Esophagus muscularis mucosa (tissue), 4 donors: ENCODE measurements around the gene SPRED1.

Experiments used
- EP300 ChIP-seq: sonication (generic); formaldehyde crosslinking; IDR thresholded peaks from one replicate; pipeline ENCODE4 v1.6.1; 2017; ENCODE audit warnings: antibody characterized with exemption
- POLR2A ChIP-seq: fragments of 450-650 bp; IDR thresholded peaks from one replicate; pipeline ENCODE4 v1.6.1; 2017; ENCODE audit warnings: antibody characterized with exemption, moderate library complexity, mild to moderate bottlenecking, low read depth
- TF ChIP-seq, protein P1 (sequence below), 3 experiments: fragments of 200-600 bp in 2 of 3; fragments of 450-650 bp in 1 of 3; sonication (generic) in 2 of 3; IDR thresholded peaks; one replicate each; pipeline ENCODE4 v1.5.1; 2017 to 2019; ENCODE audit warnings: antibody characterized with exemption in 3 of 3, mild to moderate bottlenecking in 2 of 3, moderate library complexity in 1 of 3

DNA sequence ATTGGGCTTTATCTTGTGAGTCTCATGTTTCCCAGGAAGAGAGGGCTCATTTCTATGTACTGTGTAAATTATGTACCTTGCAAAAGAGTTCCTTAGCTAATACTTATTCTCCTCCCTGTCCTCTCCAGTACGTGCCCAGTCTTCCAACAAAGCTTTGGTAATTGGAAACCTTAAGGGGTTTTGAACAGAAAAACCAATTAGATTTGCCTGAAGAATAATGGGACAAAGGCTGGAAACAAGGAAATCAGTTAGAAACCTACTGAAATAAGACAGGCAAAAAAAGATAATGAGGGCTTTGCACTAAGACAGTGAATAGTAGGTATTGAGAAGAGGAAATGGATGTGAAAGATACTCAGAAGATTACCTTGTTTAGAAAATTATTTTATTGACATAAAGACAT lies 82.5 kb downstream of the SPRED1 start:
- no peak for TF ChIP-seq POLR2A
- TF ChIP-seq, protein P1, sequence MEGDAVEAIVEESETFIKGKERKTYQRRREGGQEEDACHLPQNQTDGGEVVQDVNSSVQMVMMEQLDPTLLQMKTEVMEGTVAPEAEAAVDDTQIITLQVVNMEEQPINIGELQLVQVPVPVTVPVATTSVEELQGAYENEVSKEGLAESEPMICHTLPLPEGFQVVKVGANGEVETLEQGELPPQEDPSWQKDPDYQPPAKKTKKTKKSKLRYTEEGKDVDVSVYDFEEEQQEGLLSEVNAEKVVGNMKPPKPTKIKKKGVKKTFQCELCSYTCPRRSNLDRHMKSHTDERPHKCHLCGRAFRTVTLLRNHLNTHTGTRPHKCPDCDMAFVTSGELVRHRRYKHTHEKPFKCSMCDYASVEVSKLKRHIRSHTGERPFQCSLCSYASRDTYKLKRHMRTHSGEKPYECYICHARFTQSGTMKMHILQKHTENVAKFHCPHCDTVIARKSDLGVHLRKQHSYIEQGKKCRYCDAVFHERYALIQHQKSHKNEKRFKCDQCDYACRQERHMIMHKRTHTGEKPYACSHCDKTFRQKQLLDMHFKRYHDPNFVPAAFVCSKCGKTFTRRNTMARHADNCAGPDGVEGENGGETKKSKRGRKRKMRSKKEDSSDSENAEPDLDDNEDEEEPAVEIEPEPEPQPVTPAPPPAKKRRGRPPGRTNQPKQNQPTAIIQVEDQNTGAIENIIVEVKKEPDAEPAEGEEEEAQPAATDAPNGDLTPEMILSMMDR (IDR thresholded peaks at IDR 0.05) = no peak
- no peak for TF ChIP-seq EP300
